GM23248 (cell line): ENCODE results near the gene MYO9A.

Source experiments
- EZH2 ChIP-seq: fragments of 200-600 bp; sonication (generic); IDR thresholded peaks from 2 replicates; pipeline ENCODE4 v1.6.1; 2018; ENCODE audit warnings: antibody characterized with exemption, mild to moderate bottlenecking; ENCODE audit not compliant: insufficient read depth, poor library complexity, severe bottlenecking
- EZH2phosphoT487 ChIP-seq: fragments of 200-600 bp; sonication (generic); IDR thresholded peaks from 2 replicates; pipeline ENCODE4 v1.6.1; 2018; ENCODE audit warnings: antibody characterized with exemption, moderate library complexity, mild to moderate bottlenecking, low read depth; ENCODE audit not compliant: insufficient read depth

GRCh38 chr15:71893691-71894090 is 224.3 kb downstream of the MYO9A start:
- no peak for TF ChIP-seq EZH2
- TF ChIP-seq EZH2phosphoT487: no peak
